Activated CD4-positive, alpha-beta T cell treated with anti-CD3 and anti-CD28 coated beads, Interleukin-2, amount 10 ng/mL, durations not matched to agents 24 days and 14 days (primary cell): ENCODE data around the gene ANAPC13. TPM values are rescaled to one million over a fixed set of nuclear protein-coding genes. Genes with fewer than 3 reads are reported as not detected.

Source experiments
- DNase-seq: peaks from one replicate; pipeline ENCODE4 v3.0.0; 2022
- H3K27ac Mint-ChIP-seq: one replicate; pipeline ENCODE4 v1.8.0; 2022; ENCODE audit warnings: mild to moderate bottlenecking, mixed read lengths
- H3K27me3 Mint-ChIP-seq: one replicate; pipeline ENCODE4 v1.8.0; 2022; ENCODE audit warnings: mixed read lengths
- H3K36me3 Mint-ChIP-seq: one replicate; pipeline ENCODE4 v1.8.0; 2022; ENCODE audit warnings: low read depth, mild to moderate bottlenecking, mixed read lengths
- H3K4me1 Mint-ChIP-seq: one replicate; pipeline ENCODE4 v1.8.0; 2021; ENCODE audit warnings: mixed read lengths
- H3K4me3 Mint-ChIP-seq: one replicate; pipeline ENCODE4 v1.8.0; 2022; ENCODE audit warnings: mild to moderate bottlenecking, moderate library complexity, mixed read lengths
- H3K9me3 Mint-ChIP-seq: one replicate; pipeline ENCODE4 v1.8.0; 2021; ENCODE audit warnings: mixed read lengths
- intact Hi-C: fragments of 100-400 bp; cut with micrococcal nuclease; formaldehyde crosslinking; loops from one replicate; pipeline ENCODE4 v1.15.1; 2023
- total RNA-seq: library from RNA; stranded (reverse); gene quantifications from 2 replicates; pipeline ENCODE4 v1.2.3, GENCODE V29; 2022

ANAPC13 gene
- total RNA-seq, result 29.7 and 30.0 TPM in 2 replicates

GRCh38 chr3:134485718-134486576, at the start of gene ANAPC13, which contains the start of gene CEP63:
Gene ANAPC13 (minus strand): TSS chr3:134485985. CDS start chr3:134482904, 3,081 bp downstream.
Gene CEP63 (plus strand): TSS chr3:134486057. CDS start chr3:134495321, 9,264 bp downstream.
- intact Hi-C loops, result loop anchor here (1.0 to 10.0 kb wide), 9 partner anchors 236 to 1763 kb away; partner anchors contain the start of genes CDV3, MSL2, NPHP3 and RYK
- Mint-ChIP-seq H3K4me1 (peaks cover 38% of the 10 kb centered on the region), H3K4me3 (peak within 1 kb of the TSS; percentile 85), H3K27ac (peak within 1 kb of the TSS; percentile 98), H3K9me3 (no peaks in the 10 kb centered on the region), H3K27me3 (no peaks in the 10 kb centered on the region), H3K36me3 (peaks cover 15% of the 10 kb centered on the region)
- peak; percentile 97 for DNase-seq

- H3K4me1 Mint-ChIP-seq, result peaks cover 2% of the 10 kb centered on the region
- H3K9me3 Mint-ChIP-seq, result no peaks in the 10 kb centered on the region
- no peaks in the 10 kb centered on the region for H3K27me3 Mint-ChIP-seq
- DNase-seq, result no peak
- intact Hi-C loops, result no loop called here
- peaks cover 16% of the 10 kb centered on the region for H3K36me3 Mint-ChIP-seq
- no peak overlapping the region for H3K4me3 Mint-ChIP-seq
- no peak overlapping the region for H3K27ac Mint-ChIP-seq
Observed at GRCh38 chr3:134535186-134535970, 49.6 kb upstream of the ANAPC13 start.

- no peak for DNase-seq
- Mint-ChIP-seq H3K9me3 (no peaks in the 10 kb centered on the region), H3K27me3 (no peaks in the 10 kb centered on the region), H3K4me1 (peaks cover 2% of the 10 kb centered on the region), H3K36me3 (peaks cover 14% of the 10 kb centered on the region), H3K27ac (no peak overlapping the region), H3K4me3 (no peak overlapping the region)
- intact Hi-C loops, result no loop called here
Observed at GRCh38 chr3:134533493-134533892, 47.7 kb upstream of the ANAPC13 start.

- H3K9me3 Mint-ChIP-seq, result peaks cover 29% of the 10 kb centered on the region
- H3K4me1 Mint-ChIP-seq, result no peaks in the 10 kb centered on the region
- no peak overlapping the region for H3K27ac Mint-ChIP-seq
- no peaks in the 10 kb centered on the region for H3K27me3 Mint-ChIP-seq
- DNase-seq, result no peak
- H3K4me3 Mint-ChIP-seq, result no peak overlapping the region
- intact Hi-C loops, result no loop called here
- H3K36me3 Mint-ChIP-seq, result peaks cover 35% of the 10 kb centered on the region
Observed at GRCh38 chr3:134527538-134528186, 41.9 kb upstream of the ANAPC13 start.

GRCh38 chr3:134527037-134527436, 41.3 kb upstream of the ANAPC13 start:
- no peaks in the 10 kb centered on the region for H3K4me1 Mint-ChIP-seq
- no peak for DNase-seq
- no peak overlapping the region for H3K27ac Mint-ChIP-seq
- H3K4me3 Mint-ChIP-seq, result no peak overlapping the region
- H3K36me3 Mint-ChIP-seq, result peaks cover 40% of the 10 kb centered on the region
- H3K9me3 Mint-ChIP-seq, result peaks cover 34% of the 10 kb centered on the region
- intact Hi-C loops, result no loop called here
- no peaks in the 10 kb centered on the region for H3K27me3 Mint-ChIP-seq

- no peaks in the 10 kb centered on the region for H3K27me3 Mint-ChIP-seq
- H3K4me3 Mint-ChIP-seq, result no peak overlapping the region
- no peaks in the 10 kb centered on the region for H3K4me1 Mint-ChIP-seq
- intact Hi-C loops, result no loop called here
- H3K36me3 Mint-ChIP-seq, result peaks cover 41% of the 10 kb centered on the region
- no peak for DNase-seq
- H3K27ac Mint-ChIP-seq, result no peak overlapping the region
- H3K9me3 Mint-ChIP-seq, result peaks cover 38% of the 10 kb centered on the region
Observed at GRCh38 chr3:134526319-134526718, 40.5 kb upstream of the ANAPC13 start.

GRCh38 chr3:134525293-134525692, 39.5 kb upstream of the ANAPC13 start:
- H3K9me3 Mint-ChIP-seq, result peaks cover 38% of the 10 kb centered on the region
- peaks cover 45% of the 10 kb centered on the region for H3K36me3 Mint-ChIP-seq
- H3K4me1 Mint-ChIP-seq, result no peaks in the 10 kb centered on the region
- intact Hi-C loops, result no loop called here
- no peak overlapping the region for H3K4me3 Mint-ChIP-seq
- H3K27me3 Mint-ChIP-seq, result no peaks in the 10 kb centered on the region
- no peak for DNase-seq
- H3K27ac Mint-ChIP-seq, result no peak overlapping the region

GRCh38 chr3:134522541-134522940, 36.8 kb upstream of the ANAPC13 start:
- peaks cover 3% of the 10 kb centered on the region for H3K4me1 Mint-ChIP-seq
- H3K9me3 Mint-ChIP-seq, result peaks cover 38% of the 10 kb centered on the region
- no peaks in the 10 kb centered on the region for H3K27me3 Mint-ChIP-seq
- no peak for DNase-seq
- no peak overlapping the region for H3K27ac Mint-ChIP-seq
- intact Hi-C loops, result no loop called here
- H3K4me3 Mint-ChIP-seq, result no peak overlapping the region
- peaks cover 49% of the 10 kb centered on the region for H3K36me3 Mint-ChIP-seq

GRCh38 chr3:134517791-134518190, 32.0 kb upstream of the ANAPC13 start:
- peaks cover 7% of the 10 kb centered on the region for H3K4me1 Mint-ChIP-seq
- peaks cover 31% of the 10 kb centered on the region for H3K36me3 Mint-ChIP-seq
- DNase-seq, result no peak
- H3K27me3 Mint-ChIP-seq, result no peaks in the 10 kb centered on the region
- intact Hi-C loops, result no loop called here
- no peak overlapping the region for H3K4me3 Mint-ChIP-seq
- H3K27ac Mint-ChIP-seq, result no peak overlapping the region
- H3K9me3 Mint-ChIP-seq, result peaks cover 11% of the 10 kb centered on the region

GRCh38 chr3:134516905-134517304, 31.1 kb upstream of the ANAPC13 start:
- H3K27ac Mint-ChIP-seq, result no peak overlapping the region
- peaks cover 3% of the 10 kb centered on the region for H3K9me3 Mint-ChIP-seq
- no peak for DNase-seq
- peaks cover 27% of the 10 kb centered on the region for H3K36me3 Mint-ChIP-seq
- intact Hi-C loops, result no loop called here
- no peaks in the 10 kb centered on the region for H3K27me3 Mint-ChIP-seq
- no peak overlapping the region for H3K4me3 Mint-ChIP-seq
- peaks cover 7% of the 10 kb centered on the region for H3K4me1 Mint-ChIP-seq

- Mint-ChIP-seq H3K4me3 (no peak overlapping the region), H3K27me3 (no peaks in the 10 kb centered on the region), H3K36me3 (peaks cover 50% of the 10 kb centered on the region), H3K4me1 (peaks cover 4% of the 10 kb centered on the region), H3K9me3 (peaks cover 7% of the 10 kb centered on the region), H3K27ac (no peak overlapping the region)
- no peak for DNase-seq
- intact Hi-C loops, result no loop called here
Observed at GRCh38 chr3:134511500-134511899, 25.7 kb upstream of the ANAPC13 start.

- peaks cover 5% of the 10 kb centered on the region for H3K4me1 Mint-ChIP-seq
- DNase-seq, result no peak
- H3K9me3 Mint-ChIP-seq, result peaks cover 29% of the 10 kb centered on the region
- H3K4me3 Mint-ChIP-seq, result no peak overlapping the region
- H3K27me3 Mint-ChIP-seq, result no peaks in the 10 kb centered on the region
- peaks cover 74% of the 10 kb centered on the region for H3K36me3 Mint-ChIP-seq
- intact Hi-C loops, result no loop called here
- H3K27ac Mint-ChIP-seq, result no peak overlapping the region
Observed at GRCh38 chr3:134505485-134505884, 19.7 kb upstream of the ANAPC13 start.

- Mint-ChIP-seq H3K27me3 (no peaks in the 10 kb centered on the region), H3K4me1 (peaks cover 7% of the 10 kb centered on the region), H3K9me3 (peaks cover 29% of the 10 kb centered on the region), H3K4me3 (no peak overlapping the region), H3K36me3 (peaks cover 71% of the 10 kb centered on the region), H3K27ac (no peak overlapping the region)
- intact Hi-C loops, result no loop called here
- no peak for DNase-seq
Observed at GRCh38 chr3:134504132-134504531, 18.3 kb upstream of the ANAPC13 start.
